H9 (cell line): ENCODE measurements around the gene GRM5. TPM values are rescaled to one million over a fixed set of nuclear protein-coding genes. Genes with fewer than 3 reads are reported as not detected.

Experiments used
- DNase-seq: peaks from one replicate; pipeline ENCODE4 v3.0.0-alpha.2; 2017
- H2AFZ ChIP-seq: one replicate; pipeline ENCODE4 v1.6.1; 2013; ENCODE audit warnings: mild to moderate bottlenecking, low read length, control low read depth, moderate library complexity
- H2AK5ac ChIP-seq: 2 replicates; pipeline ENCODE4 v1.6.1; 2013; ENCODE audit warnings: low read length, control low read depth, mixed read lengths; ENCODE audit not compliant: insufficient read length
- H2BK120ac ChIP-seq: one replicate; pipeline ENCODE4 v1.6.1; 2013; ENCODE audit warnings: low read depth, mild to moderate bottlenecking, low read length, control low read depth, inconsistent platforms; ENCODE audit not compliant: poor library complexity, severe bottlenecking
- H2BK12ac ChIP-seq: 2 replicates; pipeline ENCODE4 v1.6.1; 2013; ENCODE audit warnings: low read length, control low read depth, mixed read lengths, low read depth; ENCODE audit not compliant: insufficient read length
- H2BK15ac ChIP-seq: 2 replicates; pipeline ENCODE4 v1.6.1; 2013; ENCODE audit warnings: low read depth, low read length, control low read depth
- H2BK20ac ChIP-seq: one replicate; pipeline ENCODE4 v1.6.1; 2013; ENCODE audit warnings: low read depth, mild to moderate bottlenecking, low read length, control low read depth, inconsistent platforms; ENCODE audit not compliant: poor library complexity, severe bottlenecking
- H2BK5ac ChIP-seq: 2 replicates; pipeline ENCODE4 v1.6.1; 2013; ENCODE audit warnings: low read length, control low read depth, mixed read lengths; ENCODE audit not compliant: insufficient read length
- H3K14ac ChIP-seq: 2 replicates; pipeline ENCODE4 v1.6.1; 2013; ENCODE audit warnings: low read length, control low read depth; ENCODE audit not compliant: insufficient read depth
- H3K18ac ChIP-seq: 2 replicates; pipeline ENCODE4 v1.6.1; 2013; ENCODE audit warnings: low read depth, mild to moderate bottlenecking, mixed read lengths, low read length, control low read depth; ENCODE audit not compliant: insufficient read length
- H3K23ac ChIP-seq: 2 replicates; pipeline ENCODE4 v1.6.1; 2013; ENCODE audit warnings: low read length, control low read depth, mixed read lengths, low read depth; ENCODE audit not compliant: insufficient read length
- H3K23me2 ChIP-seq: 2 replicates; pipeline ENCODE4 v1.6.1; 2013; ENCODE audit warnings: low read depth, mild to moderate bottlenecking, mixed read lengths, low read length, control low read depth; ENCODE audit not compliant: insufficient read length, poor library complexity, severe bottlenecking
- H3K27ac ChIP-seq: 2 replicates; pipeline ENCODE4 v1.5.1; 2013; ENCODE audit warnings: low read length, control low read depth, mixed read lengths, low read depth; ENCODE audit not compliant: insufficient read length
- H3K27me3 ChIP-seq: 2 replicates; pipeline ENCODE4 v1.6.1; 2013; ENCODE audit warnings: low read length, control low read depth, inconsistent platforms; ENCODE audit not compliant: insufficient read depth
- H3K4ac ChIP-seq: 2 replicates; pipeline ENCODE4 v1.6.1; 2013; ENCODE audit warnings: low read depth, mild to moderate bottlenecking, control low read depth, inconsistent platforms, low read length, moderate library complexity
- H3K4me1 ChIP-seq: 2 replicates; pipeline ENCODE4 v1.6.1; 2013; ENCODE audit warnings: low read length, control low read depth, inconsistent platforms; ENCODE audit not compliant: insufficient read depth
- H3K4me2 ChIP-seq: 2 replicates; pipeline ENCODE4 v1.6.1; 2013; ENCODE audit warnings: low read length, control low read depth, mixed read lengths; ENCODE audit not compliant: insufficient read length, insufficient read depth
- H3K56ac ChIP-seq: 2 replicates; pipeline ENCODE4 v1.6.1; 2013; ENCODE audit warnings: low read depth, mild to moderate bottlenecking, mixed read lengths, low read length, control low read depth; ENCODE audit not compliant: insufficient read length
- H3K79me1 ChIP-seq: 2 replicates; pipeline ENCODE4 v1.6.1; 2013; ENCODE audit warnings: low read depth, mild to moderate bottlenecking, moderate library complexity, low read length, control low read depth, inconsistent platforms; ENCODE audit not compliant: insufficient read depth, poor library complexity, severe bottlenecking
- H3K79me2 ChIP-seq: 2 replicates; pipeline ENCODE4 v1.6.1; 2013; ENCODE audit warnings: low read length, control low read depth, inconsistent platforms; ENCODE audit not compliant: insufficient read depth
- H3K9ac ChIP-seq: 2 replicates; pipeline ENCODE4 v1.6.1; 2013; ENCODE audit warnings: low read length, control low read depth, mixed read lengths; ENCODE audit not compliant: insufficient read length; ENCODE audit errors: extremely low read depth
- H3K9me3 ChIP-seq: one replicate; pipeline ENCODE4 v1.6.1; 2013; ENCODE audit warnings: low read depth, low read length, inconsistent platforms; ENCODE audit not compliant: control insufficient read depth
- H3T11ph ChIP-seq: one replicate; pipeline ENCODE4 v1.6.1; 2013; ENCODE audit warnings: mild to moderate bottlenecking, low read length, control low read depth, inconsistent platforms
- H4K20me1 ChIP-seq: one replicate; pipeline ENCODE4 v1.6.1; 2013; ENCODE audit not compliant: control insufficient read depth, insufficient read length, insufficient read depth
- H4K5ac ChIP-seq: 2 replicates; pipeline ENCODE4 v1.6.1; 2013; ENCODE audit warnings: low read depth, mild to moderate bottlenecking, mixed read lengths, low read length, control low read depth; ENCODE audit not compliant: insufficient read length
- H4K8ac ChIP-seq: replicated peaks from 2 replicates; pipeline ENCODE4 v1.6.1; 2013; ENCODE audit warnings: low read length, control low read depth, mixed read lengths, low read depth; ENCODE audit not compliant: insufficient read length
- H4K91ac ChIP-seq: 2 replicates; pipeline ENCODE4 v1.6.1; 2013; ENCODE audit warnings: low read depth, mild to moderate bottlenecking, moderate library complexity, mixed read lengths, low read length, control low read depth; ENCODE audit not compliant: insufficient read length
- H3K27ac Mint-ChIP-seq, 3 experiments: 2 replicates in 2 of 3; 3 replicates in 1 of 3; pipeline ENCODE4 v1.8.0; 2020 to 2021; ENCODE audit warnings: mixed read lengths in 3 of 3, mild to moderate bottlenecking in 1 of 3, moderate library complexity in 1 of 3
- H3K27me3 Mint-ChIP-seq: 2 replicates; pipeline ENCODE4 v1.8.0; 2021; ENCODE audit warnings: low read depth, mild to moderate bottlenecking, moderate library complexity, mixed read lengths
- H3K36me3 Mint-ChIP-seq, 3 experiments: 2 replicates in 2 of 3; 3 replicates in 1 of 3; pipeline ENCODE4 v1.8.0; 2020 to 2021; ENCODE audit warnings: low read depth in 3 of 3, mixed read lengths in 3 of 3; ENCODE audit not compliant: insufficient read depth in 1 of 3
- H3K4me1 Mint-ChIP-seq, 2 experiments: 2 replicates each; pipeline ENCODE4 v1.8.0; 2020; ENCODE audit warnings: mixed read lengths in 2 of 2
- H3K4me3 Mint-ChIP-seq, 2 experiments: 2 replicates in 1 of 2; 3 replicates in 1 of 2; pipeline ENCODE4 v1.8.0; 2020 to 2021; ENCODE audit warnings: mild to moderate bottlenecking in 2 of 2, mixed read lengths in 2 of 2, moderate library complexity in 1 of 2
- H3K9me3 Mint-ChIP-seq, 2 experiments: 2 replicates in 1 of 2; 3 replicates in 1 of 2; pipeline ENCODE4 v1.8.0; 2020; ENCODE audit warnings: mild to moderate bottlenecking in 2 of 2, mixed read lengths in 2 of 2, moderate library complexity in 1 of 2
- CTCF ChIP-seq: fragments of 200-600 bp; sonication (generic); conservative IDR thresholded peaks from 3 replicates; pipeline ENCODE4 v1.8.0; 2021; ENCODE audit warnings: antibody characterized with exemption, mild to moderate bottlenecking
- total RNA-seq: library from RNA; stranded (reverse); gene quantifications from 2 replicates; pipeline ENCODE4 v1.2.1, GENCODE V29; 2021

Gene GRM5
- total RNA-seq, 1 experiment from 2014 or later: not detected

GRCh38 chr11:88569342-88569741 is 496.4 kb downstream of the GRM5 start:
- H3K36me3 Mint-ChIP-seq: no peaks in the 10 kb centered on the region
- no peak overlapping the region for H3T11ph ChIP-seq
- no peak overlapping the region for H2BK120ac ChIP-seq
- no peak overlapping the region for H2BK12ac ChIP-seq
- no peak overlapping the region for H2AK5ac ChIP-seq
- H3K4me1 Mint-ChIP-seq: peaks cover 4% of the 10 kb centered on the region in 2 experiments
- H3K4ac ChIP-seq: no peak overlapping the region
- H3K18ac ChIP-seq: no peak overlapping the region
- no peak overlapping the region for H3K56ac ChIP-seq
- no peaks in the 10 kb centered on the region for H3K27me3 Mint-ChIP-seq
- H3K9ac ChIP-seq: no peak overlapping the region
- no peak overlapping the region for H2AFZ ChIP-seq
- H3K14ac ChIP-seq: no peak overlapping the region
- H3K27me3 ChIP-seq: no peaks in the 10 kb centered on the region
- H3K79me1 ChIP-seq: no peaks in the 10 kb centered on the region
- H3K23me2 ChIP-seq: no peaks in the 10 kb centered on the region
- H4K5ac ChIP-seq: no peak overlapping the region
- H3K27ac ChIP-seq: no peak overlapping the region
- no peak for DNase-seq
- no peak overlapping the region for H2BK15ac ChIP-seq
- no peak overlapping the region for H4K91ac ChIP-seq
- H3K4me3 Mint-ChIP-seq: no peak overlapping the region
- no peaks in the 10 kb centered on the region for H4K20me1 ChIP-seq
- H3K23ac ChIP-seq: no peak overlapping the region
- H3K9me3 Mint-ChIP-seq: no peaks in the 10 kb centered on the region
- H2BK20ac ChIP-seq: no peak overlapping the region
- TF ChIP-seq CTCF: no peak
- H3K9me3 ChIP-seq: no peaks in the 10 kb centered on the region
- H3K27ac Mint-ChIP-seq: no peak overlapping the region
- H3K4me2 ChIP-seq: no peak overlapping the region
- no peaks in the 10 kb centered on the region for H3K79me2 ChIP-seq
- no peaks in the 10 kb centered on the region for H3K4me1 ChIP-seq
- no peak overlapping the region for H4K8ac ChIP-seq
- H2BK5ac ChIP-seq: no peak overlapping the region
